Measurements from ENCODE around the gene HOXD9.

Gene HOXD9

GRCh38 chr2:176110415-176111308 lies 11.9 kb upstream of the HOXD9 start:
- DNase-seq (ENCODE audit: low spot score), result no peak

GRCh38 chr2:176111309-176111663 lies 11.2 kb upstream of the HOXD9 start:
- peak; percentile 50 for DNase-seq (ENCODE audit: low spot score)

- no peak for DNase-seq (ENCODE audit: low spot score)
These were observed 10.6 kb upstream of the HOXD9 start for GRCh38 chr2:176111846-176112374.

- DNase-seq (ENCODE audit: low spot score), result no peak
These were observed 9.9 kb upstream of the HOXD9 start for GRCh38 chr2:176112375-176113302.

GRCh38 chr2:176114120-176114929 lies 8.2 kb upstream of the HOXD9 start:
- no peak for DNase-seq (ENCODE audit: low spot score)

- no peak for DNase-seq (ENCODE audit: low spot score)
These were observed 7.4 kb upstream of the HOXD9 start for GRCh38 chr2:176114930-176115625.

- no peak for DNase-seq (ENCODE audit: low spot score)
These were observed 6.4 kb upstream of the HOXD9 start, which contains the start of gene HOXD10 for GRCh38 chr2:176115883-176116813. HOXD10 (plus strand) TSS chr2:176116778; CDS start chr2:176116834, 56 bp downstream.

GRCh38 chr2:176117162-176117822 lies 5.2 kb upstream of the HOXD9 start:
- no peak for DNase-seq (ENCODE audit: low spot score)

- no peak for DNase-seq (ENCODE audit: low spot score)
These were observed 4.6 kb upstream of the HOXD9 start for GRCh38 chr2:176117823-176118371.

- peak; percentile 50 for DNase-seq (ENCODE audit: low spot score)
These were observed 3.7 kb upstream of the HOXD9 start for GRCh38 chr2:176118601-176119339.

GRCh38 chr2:176120364-176121189 lies 1.9 kb upstream of the HOXD9 start:
- DNase-seq (ENCODE audit: low spot score), result no peak

GRCh38 chr2:176121190-176122051 lies 1.1 kb upstream of the HOXD9 start:
- no peak for DNase-seq (ENCODE audit: low spot score)

GRCh38 chr2:176122052-176122682 lies 352 bp upstream of the HOXD9 start:
- DNase-seq (ENCODE audit: low spot score), result no peak

GRCh38 chr2:176123411-176124109 lies 1.0 kb downstream of the HOXD9 start:
- DNase-seq (ENCODE audit: low spot score), result no peak
